Activated CD8-positive, alpha-beta T cell treated with anti-CD3 and anti-CD28 coated beads for 36 hours (primary cell): ENCODE data around the gene CD164L2. TPM values are rescaled to one million over a fixed set of nuclear protein-coding genes. Genes with fewer than 3 reads are reported as not detected.

ENCODE experiments used
- ATAC-seq: fragments of 200-7000 bp; cut with Tn5 transposase; one replicate; pipeline ENCODE4 v1.10.0; 2021; ENCODE audit warnings: mild to moderate bottlenecking, moderate library complexity
- CTCF ChIA-PET: fragments of 350-600 bp; sonication (Branson Sonifier 250); formaldehyde crosslinking; loops from one replicate; lab custom pipeline; 2021; ENCODE audit warnings: antibody characterized with exemption; lab: Charles Lee
- POLR2A ChIA-PET: fragments of 350-600 bp; sonication (Branson Sonifier 250); formaldehyde crosslinking; loops from one replicate; lab custom pipeline; 2021; ENCODE audit warnings: antibody characterized with exemption; lab: Charles Lee
- DNase-seq: peaks from one replicate; pipeline ENCODE4 v3.0.0-alpha.2; 2020
- H3K27ac Mint-ChIP-seq: one replicate; pipeline ENCODE4 v1.8.0; 2021; ENCODE audit warnings: mild to moderate bottlenecking, mixed read lengths
- H3K27me3 Mint-ChIP-seq: one replicate; pipeline ENCODE4 v1.8.0; 2021; ENCODE audit warnings: mixed read lengths
- H3K36me3 Mint-ChIP-seq: one replicate; pipeline ENCODE4 v1.8.0; 2021; ENCODE audit warnings: low read depth, mixed read lengths
- H3K4me1 Mint-ChIP-seq: one replicate; pipeline ENCODE4 v1.8.0; 2021; ENCODE audit warnings: low read depth, mixed read lengths
- H3K4me3 Mint-ChIP-seq: one replicate; pipeline ENCODE4 v1.8.0; 2021; ENCODE audit warnings: mild to moderate bottlenecking, moderate library complexity, mixed read lengths
- H3K9me3 Mint-ChIP-seq: one replicate; pipeline ENCODE4 v1.8.0; 2021; ENCODE audit warnings: mixed read lengths
- CTCF ChIP-seq: fragments of 200-600 bp; IDR thresholded peaks from one replicate; pipeline ENCODE4 v1.8.0; 2022; ENCODE audit warnings: antibody characterized with exemption, mild to moderate bottlenecking
- intact Hi-C: fragments of 100-400 bp; cut with micrococcal nuclease; formaldehyde crosslinking; loops from one replicate; pipeline ENCODE4 v1.10.0; 2022
- total RNA-seq, 2 experiments: library from RNA; stranded (reverse); gene quantifications; one replicate each; pipeline ENCODE4 v1.2.3, GENCODE V29; 2021

CD164L2 gene
- total RNA-seq, 2 experiments from 2014 or later: not detected

- no peaks in the 10 kb centered on the region for H3K4me1 Mint-ChIP-seq
- no peak for TF ChIP-seq CTCF
- H3K4me3 Mint-ChIP-seq: no peak overlapping the region
- ChIA-PET CTCF (interaction anchor here (1.3 to 10.4 kb wide), 5 partner anchors 11 to 83 kb away, joined by 3 to 75 read pairs (median 4); no protein-coding TSS in a partner anchor), POLR2A (interaction anchor here (0.9 kb wide), 1 partner anchor 37 kb away, joined by 3 read pairs; the partner anchor contains the start of gene SYTL1)
- H3K27ac Mint-ChIP-seq: no peak overlapping the region
- no peaks in the 10 kb centered on the region for H3K36me3 Mint-ChIP-seq
- no peaks in the 10 kb centered on the region for H3K9me3 Mint-ChIP-seq
- ATAC-seq (no peak), DNase-seq (no peak)
- intact Hi-C loops: no loop called here
- H3K27me3 Mint-ChIP-seq: peaks cover 4% of the 10 kb centered on the region
These were observed 3.5 kb downstream of the CD164L2 start for GRCh38 chr1:27379564-27380122.

GRCh38 chr1:27377760-27378495, 5.2 kb downstream of the CD164L2 start:
- no peak for ATAC-seq
- Mint-ChIP-seq H3K27me3 (peaks cover 4% of the 10 kb centered on the region), H3K4me1 (no peaks in the 10 kb centered on the region), H3K27ac (no peak overlapping the region), H3K9me3 (no peaks in the 10 kb centered on the region), H3K36me3 (no peaks in the 10 kb centered on the region), H3K4me3 (no peak overlapping the region)
- DNase-seq: no peak
- no peak for TF ChIP-seq CTCF
- intact Hi-C loops: no loop called here
- ChIA-PET POLR2A (interaction anchor here (0.7 kb wide), 1 partner anchor 32 kb away, joined by 4 read pairs; no protein-coding TSS in a partner anchor), CTCF (interaction anchor here (1.0 to 1.6 kb wide), 3 partner anchors 9 to 82 kb away, joined by 3 to 9 read pairs (median 7); partner anchors contain the start of gene MAP3K6)

- H3K4me3 Mint-ChIP-seq: no peak within 1 kb of the TSS
- H3K9me3 Mint-ChIP-seq: no peaks in the 10 kb centered on the region
- CTCF ChIA-PET: interaction anchor here (0.7 to 1.2 kb wide), 3 partner anchors 9 to 41 kb away, joined by 3 read pairs; no protein-coding TSS in a partner anchor
- peaks cover 3% of the 10 kb centered on the region for H3K4me1 Mint-ChIP-seq
- intact Hi-C loops: no loop called here
- no peaks in the 10 kb centered on the region for H3K36me3 Mint-ChIP-seq
- no peak within 1 kb of the TSS for H3K27ac Mint-ChIP-seq
- DNase-seq: no peak
- no peaks in the 10 kb centered on the region for H3K27me3 Mint-ChIP-seq
- no peak for ATAC-seq
- TF ChIP-seq CTCF: no peak
- POLR2A ChIA-PET: interaction anchor here (0.6 kb wide), 1 partner anchor 324 kb away, joined by 3 read pairs; no protein-coding TSS in a partner anchor
These were observed 8.6 kb downstream of the CD164L2 start, which contains the start of gene FCN3 for GRCh38 chr1:27374362-27375086. Gene FCN3, minus strand, starts transcription at chr1:27374824. Its CDS starts 6 bp downstream, at chr1:27374818.

- Mint-ChIP-seq H3K27ac (no peak overlapping the region), H3K9me3 (no peaks in the 10 kb centered on the region), H3K4me1 (peaks cover 8% of the 10 kb centered on the region), H3K27me3 (no peaks in the 10 kb centered on the region), H3K36me3 (no peaks in the 10 kb centered on the region), H3K4me3 (no peak overlapping the region)
- TF ChIP-seq CTCF: no peak
- no peak for ATAC-seq
- DNase-seq: no peak
- intact Hi-C loops: no loop called here
- ChIA-PET POLR2A (interaction anchor here (0.6 to 1.0 kb wide), 2 partner anchors 11 to 50 kb away, joined by 3 read pairs; no protein-coding TSS in a partner anchor), CTCF (interaction anchor here (0.7 to 8.2 kb wide), 4 partner anchors 14 to 728 kb away, joined by 3 to 91 read pairs (median 6); no protein-coding TSS in a partner anchor)
These were observed 10.1 kb downstream of the CD164L2 start for GRCh38 chr1:27372808-27373690.
